SK-N-SH treated with all-trans-retinoic acid at 6 μM for 48 hours (cell line): ENCODE results near the gene TNKS1BP1.

Source experiments
- CSDC2 ChIP-seq: fragments of 250-450 bp; sonication (Bioruptor Pico); IDR thresholded peaks from 2 replicates; pipeline ENCODE4 v1.5.0; 2020; ENCODE audit warnings: mild to moderate bottlenecking, moderate library complexity
- PPARA ChIP-seq: fragments of 250-450 bp; sonication (Bioruptor Pico); IDR thresholded peaks from 2 replicates; pipeline ENCODE4 v1.5.0; 2020; ENCODE audit warnings: mild to moderate bottlenecking, borderline replicate concordance
- ZFP30 ChIP-seq: fragments of 450-650 bp; formaldehyde crosslinking; IDR thresholded peaks from 2 replicates; pipeline ENCODE4 v1.5.0; 2022; ENCODE audit warnings: mild to moderate bottlenecking, moderate library complexity
- ZNF8 ChIP-seq: fragments of 450-650 bp; formaldehyde crosslinking; IDR thresholded peaks from 2 replicates; pipeline ENCODE4 v1.5.0; 2020; ENCODE audit warnings: mild to moderate bottlenecking, moderate library complexity
- TF ChIP-seq, protein P1 (sequence below): fragments of 250-450 bp; sonication (Bioruptor Pico); IDR thresholded peaks from 2 replicates; pipeline ENCODE4 v1.5.1; 2020; ENCODE audit warnings: low read depth, mild to moderate bottlenecking, moderate library complexity
- TF ChIP-seq, protein P2 (sequence below): fragments of 250-450 bp; sonication (Bioruptor Pico); IDR thresholded peaks from 2 replicates; pipeline ENCODE4 v1.5.1; 2021; ENCODE audit warnings: mild to moderate bottlenecking, moderate library complexity
- TF ChIP-seq, protein P3 (sequence below): fragments of 250-450 bp; sonication (Bioruptor Pico); IDR thresholded peaks from 2 replicates; pipeline ENCODE4 v1.8.0; 2020; ENCODE audit warnings: mild to moderate bottlenecking, moderate library complexity, borderline replicate concordance

DNA sequence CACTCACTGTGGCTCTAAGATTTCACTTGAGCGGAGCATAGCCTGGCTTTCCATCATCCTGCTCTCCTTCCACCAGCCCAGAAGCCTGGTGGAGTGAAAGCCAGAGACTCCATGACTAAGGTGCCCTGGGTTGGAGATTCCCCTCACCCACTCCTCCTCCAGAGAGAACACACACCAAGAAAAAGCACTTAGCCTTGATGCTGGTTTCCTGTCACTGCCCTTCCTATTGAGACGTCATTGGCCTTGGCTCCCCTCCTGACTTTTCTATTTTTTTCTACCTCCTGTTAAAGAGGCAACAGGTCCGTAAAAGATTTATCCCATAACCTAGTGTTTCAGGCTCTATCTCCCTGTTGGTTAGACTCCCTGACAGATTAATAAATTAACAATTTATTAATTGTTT, 49.2 kb downstream of the TNKS1BP1 start:
- TF ChIP-seq, protein P1, sequence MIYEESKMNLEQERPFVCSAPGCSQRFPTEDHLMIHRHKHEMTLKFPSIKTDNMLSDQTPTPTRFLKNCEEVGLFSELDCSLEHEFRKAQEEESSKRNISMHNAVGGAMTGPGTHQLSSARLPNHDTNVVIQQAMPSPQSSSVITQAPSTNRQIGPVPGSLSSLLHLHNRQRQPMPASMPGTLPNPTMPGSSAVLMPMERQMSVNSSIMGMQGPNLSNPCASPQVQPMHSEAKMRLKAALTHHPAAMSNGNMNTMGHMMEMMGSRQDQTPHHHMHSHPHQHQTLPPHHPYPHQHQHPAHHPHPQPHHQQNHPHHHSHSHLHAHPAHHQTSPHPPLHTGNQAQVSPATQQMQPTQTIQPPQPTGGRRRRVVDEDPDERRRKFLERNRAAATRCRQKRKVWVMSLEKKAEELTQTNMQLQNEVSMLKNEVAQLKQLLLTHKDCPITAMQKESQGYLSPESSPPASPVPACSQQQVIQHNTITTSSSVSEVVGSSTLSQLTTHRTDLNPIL (CRISPR knock-in tag), result no peak
- no peak for TF ChIP-seq CSDC2 (CRISPR knock-in tag)
- TF ChIP-seq, protein P2, sequence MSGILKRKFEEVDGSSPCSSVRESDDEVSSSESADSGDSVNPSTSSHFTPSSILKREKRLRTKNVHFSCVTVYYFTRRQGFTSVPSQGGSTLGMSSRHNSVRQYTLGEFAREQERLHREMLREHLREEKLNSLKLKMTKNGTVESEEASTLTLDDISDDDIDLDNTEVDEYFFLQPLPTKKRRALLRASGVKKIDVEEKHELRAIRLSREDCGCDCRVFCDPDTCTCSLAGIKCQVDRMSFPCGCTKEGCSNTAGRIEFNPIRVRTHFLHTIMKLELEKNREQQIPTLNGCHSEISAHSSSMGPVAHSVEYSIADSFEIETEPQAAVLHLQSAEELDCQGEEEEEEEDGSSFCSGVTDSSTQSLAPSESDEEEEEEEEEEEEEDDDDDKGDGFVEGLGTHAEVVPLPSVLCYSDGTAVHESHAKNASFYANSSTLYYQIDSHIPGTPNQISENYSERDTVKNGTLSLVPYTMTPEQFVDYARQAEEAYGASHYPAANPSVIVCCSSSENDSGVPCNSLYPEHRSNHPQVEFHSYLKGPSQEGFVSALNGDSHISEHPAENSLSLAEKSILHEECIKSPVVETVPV, result no peak
- no peak for TF ChIP-seq ZFP30
- TF ChIP-seq, protein P3, sequence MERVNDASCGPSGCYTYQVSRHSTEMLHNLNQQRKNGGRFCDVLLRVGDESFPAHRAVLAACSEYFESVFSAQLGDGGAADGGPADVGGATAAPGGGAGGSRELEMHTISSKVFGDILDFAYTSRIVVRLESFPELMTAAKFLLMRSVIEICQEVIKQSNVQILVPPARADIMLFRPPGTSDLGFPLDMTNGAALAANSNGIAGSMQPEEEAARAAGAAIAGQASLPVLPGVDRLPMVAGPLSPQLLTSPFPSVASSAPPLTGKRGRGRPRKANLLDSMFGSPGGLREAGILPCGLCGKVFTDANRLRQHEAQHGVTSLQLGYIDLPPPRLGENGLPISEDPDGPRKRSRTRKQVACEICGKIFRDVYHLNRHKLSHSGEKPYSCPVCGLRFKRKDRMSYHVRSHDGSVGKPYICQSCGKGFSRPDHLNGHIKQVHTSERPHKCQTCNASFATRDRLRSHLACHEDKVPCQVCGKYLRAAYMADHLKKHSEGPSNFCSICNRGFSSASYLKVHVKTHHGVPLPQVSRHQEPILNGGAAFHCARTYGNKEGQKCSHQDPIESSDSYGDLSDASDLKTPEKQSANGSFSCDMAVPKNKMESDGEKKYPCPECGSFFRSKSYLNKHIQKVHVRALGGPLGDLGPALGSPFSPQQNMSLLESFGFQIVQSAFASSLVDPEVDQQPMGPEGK (CRISPR knock-in tag), result no peak
- TF ChIP-seq PPARA (CRISPR knock-in tag), result no peak
- TF ChIP-seq ZNF8 (CRISPR knock-in tag), result no peak
